ENCODE data around the gene IL17RA.

Gene IL17RA

GRCh38 chr22:17064498-17065100 lies 20.2 kb upstream of the IL17RA start:
- Mint-ChIP-seq H3K27me3 (peaks cover 35% of the 10 kb centered on the region), H3K4me1 (peaks cover 9% of the 10 kb centered on the region), H3K27ac (no peak overlapping the region), H3K36me3 (no peaks in the 10 kb centered on the region), H3K4me3 (no peak overlapping the region), H3K9me3 (no peaks in the 10 kb centered on the region)
- CTCF ChIA-PET, result interaction anchor here (1.1 kb wide), 1 partner anchor 11 kb away, joined by 3 read pairs; no protein-coding TSS in a partner anchor
- DNase-seq, result no peak

DNA sequence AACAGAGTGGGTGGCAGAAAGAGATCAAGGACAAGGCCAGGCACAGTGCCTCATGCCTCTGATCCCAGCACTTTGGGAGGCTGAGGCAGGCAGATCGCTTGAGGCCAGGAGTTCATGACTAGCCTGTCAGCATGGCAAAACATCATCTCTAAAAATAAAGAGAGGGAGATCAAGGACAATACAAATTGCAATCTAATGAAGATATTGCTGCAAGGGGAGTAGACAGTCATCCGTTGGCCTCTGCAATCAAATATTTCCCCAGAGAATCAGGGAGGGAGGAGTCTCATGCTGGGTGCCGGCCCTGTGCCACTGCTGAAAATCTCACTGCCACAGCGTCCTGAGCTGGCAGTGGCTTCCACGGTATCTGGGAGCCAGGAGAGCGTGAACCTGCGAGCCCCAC lies 19.4 kb upstream of the IL17RA start:
- CTCF ChIA-PET, result interaction anchor here (1.0 kb wide), 1 partner anchor 9 kb away, joined by 3 read pairs; no protein-coding TSS in a partner anchor
- H3K4me1 Mint-ChIP-seq, result peaks cover 9% of the 10 kb centered on the region
- no peak for DNase-seq
- no peak overlapping the region for H3K27ac Mint-ChIP-seq
- H3K36me3 Mint-ChIP-seq, result no peaks in the 10 kb centered on the region
- H3K9me3 Mint-ChIP-seq, result no peaks in the 10 kb centered on the region
- H3K27me3 Mint-ChIP-seq, result peaks cover 40% of the 10 kb centered on the region
- H3K4me3 Mint-ChIP-seq, result no peak overlapping the region

DNA sequence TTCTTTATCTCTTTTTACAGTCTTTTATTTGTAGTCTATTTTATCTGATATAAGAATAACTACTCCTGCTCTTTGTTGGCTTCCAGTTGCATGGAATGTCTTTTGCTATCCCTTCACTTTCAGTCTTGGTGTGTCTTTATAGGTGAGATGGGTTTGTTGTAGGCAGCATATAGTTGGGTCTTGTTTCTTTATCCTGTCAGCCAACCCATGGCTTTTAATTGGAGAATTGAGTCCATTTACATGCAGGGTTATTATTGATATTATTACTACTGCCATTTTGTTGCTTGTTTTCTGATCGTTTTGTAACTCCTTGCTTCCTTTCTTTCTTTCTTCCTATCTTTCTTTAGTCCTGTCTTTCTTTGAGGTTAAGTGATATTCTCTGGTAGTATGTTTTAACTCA lies 11.9 kb upstream of the IL17RA start:
- H3K4me1 Mint-ChIP-seq, result peaks cover 19% of the 10 kb centered on the region
- peaks cover 56% of the 10 kb centered on the region for H3K27me3 Mint-ChIP-seq
- H3K27ac Mint-ChIP-seq, result no peak overlapping the region
- H3K36me3 Mint-ChIP-seq, result no peaks in the 10 kb centered on the region
- DNase-seq, result no peak
- CTCF ChIA-PET, result interaction anchor here (1.0 to 4.8 kb wide), 4 partner anchors 16 to 102 kb away, joined by 3 to 36 read pairs (median 9); no protein-coding TSS in a partner anchor
- H3K9me3 Mint-ChIP-seq, result peaks cover 4% of the 10 kb centered on the region
- H3K4me3 Mint-ChIP-seq, result no peak overlapping the region

- peaks cover 51% of the 10 kb centered on the region for H3K27me3 Mint-ChIP-seq
- CTCF ChIA-PET, result interaction anchor here (0.6 to 5.8 kb wide), 20 partner anchors 9 to 439 kb away, joined by 3 to 37 read pairs (median 3); no protein-coding TSS in a partner anchor
Measured at GRCh38 chr22:17074648-17075002, 10.2 kb upstream of the IL17RA start.

GRCh38 chr22:17077255-17077654 lies 7.5 kb upstream of the IL17RA start:
- H3K27me3 Mint-ChIP-seq, result peaks cover 51% of the 10 kb centered on the region
- no peak for DNase-seq
- peaks cover 4% of the 10 kb centered on the region for H3K9me3 Mint-ChIP-seq
- no peaks in the 10 kb centered on the region for H3K36me3 Mint-ChIP-seq
- no peak overlapping the region for H3K4me3 Mint-ChIP-seq
- H3K4me1 Mint-ChIP-seq, result peaks cover 19% of the 10 kb centered on the region
- no peak overlapping the region for H3K27ac Mint-ChIP-seq
- CTCF ChIA-PET, result interaction anchor here (4.8 to 5.8 kb wide), 2 partner anchors 95 to 425 kb away, joined by 36 to 37 read pairs; no protein-coding TSS in a partner anchor

More at GRCh38 chr22:17074648-17075002, 10.2 kb upstream of the IL17RA start:
- H3K36me3 Mint-ChIP-seq, result no peaks in the 10 kb centered on the region
- DNase-seq, result no peak
- H3K9me3 Mint-ChIP-seq, result peaks cover 4% of the 10 kb centered on the region
- H3K27ac Mint-ChIP-seq, result no peak overlapping the region
- no peak overlapping the region for H3K4me3 Mint-ChIP-seq
- peaks cover 19% of the 10 kb centered on the region for H3K4me1 Mint-ChIP-seq

GRCh38 chr22:17079572-17079971 lies 5.2 kb upstream of the IL17RA start:
- Mint-ChIP-seq H3K36me3 (no peaks in the 10 kb centered on the region), H3K9me3 (no peaks in the 10 kb centered on the region), H3K27me3 (peaks cover 33% of the 10 kb centered on the region), H3K4me3 (no peak overlapping the region), H3K27ac (no peak overlapping the region), H3K4me1 (peaks cover 31% of the 10 kb centered on the region)
- DNase-seq, result no peak
- CTCF ChIA-PET, result no interaction called here

DNA sequence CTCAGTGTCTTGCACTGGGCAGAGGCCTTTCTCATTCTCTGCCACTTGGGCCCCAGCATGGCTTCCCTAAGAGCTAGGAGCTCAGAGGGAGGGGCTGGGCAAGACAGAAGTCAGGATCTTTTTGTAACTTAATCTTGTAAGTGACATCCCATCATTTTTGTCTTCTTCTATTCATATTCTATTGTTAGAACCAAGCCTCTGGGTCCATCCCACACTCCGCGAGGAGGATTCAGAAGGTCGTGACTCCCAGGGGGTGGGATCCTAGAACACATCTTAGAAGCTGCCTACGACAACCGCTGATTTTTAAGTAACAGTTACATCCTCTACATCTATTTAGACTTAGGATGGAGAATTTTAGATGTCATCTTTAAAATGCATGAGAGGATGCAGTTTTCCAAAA lies 1.5 kb upstream of the IL17RA start:
- no peak for DNase-seq
- peaks cover 18% of the 10 kb centered on the region for H3K36me3 Mint-ChIP-seq
- no peaks in the 10 kb centered on the region for H3K9me3 Mint-ChIP-seq
- no peak overlapping the region for H3K27ac Mint-ChIP-seq
- H3K4me3 Mint-ChIP-seq, result peak overlapping the region; percentile 49
- H3K27me3 Mint-ChIP-seq, result peaks cover 16% of the 10 kb centered on the region
- peaks cover 36% of the 10 kb centered on the region for H3K4me1 Mint-ChIP-seq
- CTCF ChIA-PET, result interaction anchor here (1.2 to 2.7 kb wide), 2 partner anchors 80 to 88 kb away, joined by 3 to 16 read pairs; no protein-coding TSS in a partner anchor

- H3K36me3 Mint-ChIP-seq, result peaks cover 19% of the 10 kb centered on the region
- no peak for DNase-seq
- no peaks in the 10 kb centered on the region for H3K9me3 Mint-ChIP-seq
- H3K27me3 Mint-ChIP-seq, result peaks cover 16% of the 10 kb centered on the region
- H3K4me3 Mint-ChIP-seq, result peak overlapping the region; percentile 94
- peak overlapping the region; percentile 30 for H3K27ac Mint-ChIP-seq
- CTCF ChIA-PET, result interaction anchor here (1.2 to 2.7 kb wide), 2 partner anchors 80 to 88 kb away, joined by 3 to 16 read pairs; no protein-coding TSS in a partner anchor
- H3K4me1 Mint-ChIP-seq, result peaks cover 42% of the 10 kb centered on the region
Measured at GRCh38 chr22:17083811-17084441, 874 bp upstream of the IL17RA start.

DNA sequence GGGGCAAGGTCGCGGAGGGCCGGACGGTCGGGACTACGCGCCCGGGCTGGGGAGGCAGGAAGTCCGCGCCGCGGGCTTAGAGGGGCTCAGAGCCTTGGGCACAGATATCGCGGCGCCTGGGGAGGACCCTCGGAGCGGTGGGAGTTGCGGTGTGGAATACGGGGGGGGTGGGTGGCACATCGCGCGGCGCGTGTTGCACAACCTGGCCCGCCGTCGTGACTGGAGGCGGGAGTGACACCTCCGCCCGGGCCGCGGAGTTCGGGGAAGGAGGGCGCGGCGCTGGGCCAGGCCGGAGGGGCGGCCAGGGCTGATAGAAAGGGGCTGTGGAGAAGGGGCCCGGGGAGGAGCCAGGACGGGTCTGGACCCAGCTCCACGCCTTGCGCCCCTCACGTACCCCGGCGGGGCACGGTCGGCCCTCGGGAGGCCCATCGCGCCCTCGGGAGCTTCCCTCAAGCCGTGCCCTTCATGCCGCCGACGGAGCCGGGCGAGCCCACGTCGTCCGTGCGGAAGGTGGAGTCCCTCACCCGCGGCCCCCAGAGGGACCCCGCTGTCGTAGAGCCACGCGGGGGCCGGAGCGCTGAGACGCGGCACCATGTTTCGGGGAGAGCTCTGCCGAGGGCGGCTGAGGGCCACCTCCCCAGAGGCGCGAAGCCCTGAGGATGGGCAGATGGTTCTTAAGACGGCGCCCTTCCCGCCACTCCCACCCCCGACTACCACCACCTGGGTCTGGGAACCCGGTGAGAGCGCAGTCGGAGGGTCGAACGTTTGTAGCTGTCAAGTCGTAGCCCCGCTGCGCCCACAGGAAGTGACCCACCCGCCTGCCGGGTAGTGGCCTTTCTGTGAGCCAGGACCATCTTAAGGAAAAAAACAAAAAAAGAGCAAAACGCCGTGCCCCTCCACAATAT lies 729 bp downstream of the IL17RA start:
- Mint-ChIP-seq H3K27me3 (peaks cover 7% of the 10 kb centered on the region), H3K4me3 (peak overlapping the region; percentile 94), H3K36me3 (peaks cover 29% of the 10 kb centered on the region), H3K4me1 (peaks cover 54% of the 10 kb centered on the region), H3K27ac (peak overlapping the region; percentile 94), H3K9me3 (no peaks in the 10 kb centered on the region)
- DNase-seq, result peak; percentile 49
- CTCF ChIA-PET, result no interaction called here

DNA sequence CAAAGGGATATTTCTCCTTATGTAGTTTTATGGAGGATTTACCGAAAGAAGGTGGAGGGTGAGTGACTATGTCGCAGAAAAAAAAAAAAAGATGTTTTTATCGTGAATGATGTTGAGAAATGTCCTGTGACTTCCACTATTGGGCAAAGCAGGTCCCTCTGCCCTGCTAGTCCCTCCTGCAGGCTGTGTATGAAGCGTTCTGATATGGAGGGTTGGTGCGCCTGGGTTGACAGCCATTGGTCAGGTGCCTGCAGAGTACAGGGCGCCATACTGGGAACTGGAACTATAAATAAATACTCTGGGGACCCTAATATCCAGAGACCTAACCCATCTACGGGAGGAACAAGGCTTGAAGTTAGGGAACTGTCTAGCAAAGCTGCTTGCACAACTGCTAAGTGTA lies 1.5 kb downstream of the IL17RA start:
- CTCF ChIA-PET, result interaction anchor here (2.0 kb wide), 2 partner anchors 11 to 85 kb away, joined by 7 to 9 read pairs; no protein-coding TSS in a partner anchor
- peak; percentile 55 for DNase-seq
- H3K9me3 Mint-ChIP-seq, result no peaks in the 10 kb centered on the region
- peaks cover 4% of the 10 kb centered on the region for H3K27me3 Mint-ChIP-seq
- H3K4me1 Mint-ChIP-seq, result peaks cover 61% of the 10 kb centered on the region
- peak overlapping the region; percentile 94 for H3K27ac Mint-ChIP-seq
- H3K4me3 Mint-ChIP-seq, result peak overlapping the region; percentile 94
- peaks cover 36% of the 10 kb centered on the region for H3K36me3 Mint-ChIP-seq

DNA sequence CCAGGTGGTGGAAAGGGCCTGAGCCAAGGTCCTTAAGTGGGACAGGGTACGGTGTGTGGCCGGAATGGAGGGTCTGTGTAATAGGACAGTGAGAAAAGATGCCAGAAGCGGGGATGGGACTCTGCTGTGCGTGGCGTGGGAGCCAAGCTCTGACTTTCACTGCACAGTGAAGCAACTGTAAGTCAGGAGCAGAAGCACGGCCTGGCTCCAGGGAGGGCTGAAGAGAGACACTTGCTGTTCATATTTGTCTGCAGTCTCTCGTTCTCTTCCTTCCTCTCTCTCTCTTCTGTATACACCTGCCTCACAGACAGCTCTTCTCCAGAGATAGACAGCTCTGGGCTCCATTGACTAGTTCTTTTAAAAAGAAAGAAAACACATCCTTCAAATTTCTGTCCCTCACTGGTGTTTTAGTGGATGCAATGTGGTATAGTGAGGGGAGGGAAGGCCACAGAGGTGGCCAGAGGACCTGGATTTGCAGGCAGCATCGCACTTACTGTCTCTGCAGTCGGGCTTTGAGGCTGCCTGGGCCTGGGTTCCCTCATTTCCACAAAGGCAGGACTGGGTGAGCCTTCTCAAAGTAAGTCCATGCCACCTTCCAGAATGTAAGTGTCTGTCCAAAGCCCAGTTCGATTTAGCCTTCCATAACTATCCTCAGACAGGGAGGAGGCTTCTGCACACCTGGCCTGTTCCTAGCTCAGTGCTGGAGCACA lies 2.1 kb downstream of the IL17RA start:
- peak; percentile 32 for DNase-seq
- CTCF ChIA-PET, result interaction anchor here (0.5 to 2.0 kb wide), 4 partner anchors 11 to 85 kb away, joined by 3 to 9 read pairs (median 6); no protein-coding TSS in a partner anchor
- H3K9me3 Mint-ChIP-seq, result no peaks in the 10 kb centered on the region
- peak overlapping the region; percentile 94 for H3K27ac Mint-ChIP-seq
- H3K4me3 Mint-ChIP-seq, result peak overlapping the region; percentile 94
- peaks cover 67% of the 10 kb centered on the region for H3K4me1 Mint-ChIP-seq
- H3K27me3 Mint-ChIP-seq, result peaks cover 4% of the 10 kb centered on the region
- H3K36me3 Mint-ChIP-seq, result peaks cover 40% of the 10 kb centered on the region

GRCh38 chr22:17087498-17088131 lies 2.8 kb downstream of the IL17RA start:
- peaks cover 42% of the 10 kb centered on the region for H3K36me3 Mint-ChIP-seq
- peaks cover 74% of the 10 kb centered on the region for H3K4me1 Mint-ChIP-seq
- H3K4me3 Mint-ChIP-seq, result peak overlapping the region; percentile 94
- CTCF ChIA-PET, result interaction anchor here (0.5 to 2.0 kb wide), 4 partner anchors 10 to 84 kb away, joined by 3 to 9 read pairs (median 6); no protein-coding TSS in a partner anchor
- H3K9me3 Mint-ChIP-seq, result no peaks in the 10 kb centered on the region
- peak; percentile 72 for DNase-seq
- peaks cover 4% of the 10 kb centered on the region for H3K27me3 Mint-ChIP-seq
- peak overlapping the region; percentile 94 for H3K27ac Mint-ChIP-seq

DNA sequence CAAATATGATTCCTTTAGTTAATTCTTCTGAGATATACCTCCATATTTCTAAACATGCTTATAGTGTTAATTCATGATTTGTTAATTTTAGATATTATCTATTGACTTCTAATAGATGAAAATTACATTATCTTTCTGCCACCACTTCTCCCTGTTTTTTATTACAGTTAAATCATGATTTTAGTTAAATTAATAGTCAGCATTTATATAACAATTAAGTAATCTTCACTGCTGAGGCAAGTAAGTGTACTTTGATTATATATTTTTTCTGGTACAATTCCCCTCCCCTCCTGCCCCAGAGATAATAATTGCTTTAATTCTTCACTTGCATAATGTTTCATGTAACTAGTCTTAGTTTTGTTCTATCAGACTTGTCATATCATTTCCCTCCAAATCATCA lies 5.8 kb downstream of the IL17RA start:
- Mint-ChIP-seq H3K27ac (no peak overlapping the region), H3K9me3 (no peaks in the 10 kb centered on the region), H3K4me3 (no peak overlapping the region), H3K36me3 (peaks cover 58% of the 10 kb centered on the region), H3K4me1 (peaks cover 87% of the 10 kb centered on the region), H3K27me3 (no peaks in the 10 kb centered on the region)
- DNase-seq, result no peak
- CTCF ChIA-PET, result no interaction called here

All from activated naive CD4-positive, alpha-beta T cell treated with anti-CD3 and anti-CD28 coated beads, Interleukin-2, amount 10 ng/mL, durations not matched to agents 7 days and 5 days (primary cell).